ENCODE data around the gene FXYD1. TPM values are rescaled to one million over a fixed set of nuclear protein-coding genes. Genes with fewer than 3 reads are reported as not detected.
"Not testable (repeated sequence)": the region's sequence is repeated elsewhere in the genome, so short reads cannot be mapped to it uniquely, and the experiment has no call there.

The FXYD1 gene
- polyA plus RNA-seq, 4 donors, result 20.6 to 33.0 (median 23.7) TPM

- DNase-seq (ENCODE audit: low read depth in 4 of 4, low spot score in 3 of 4), result peak in 1 of 4 donors; percentile 54
These were observed 2.6 kb downstream of the FXYD1 start for GRCh38 chr19:35140962-35141836.

- DNase-seq (ENCODE audit: low read depth in 4 of 4, low spot score in 3 of 4), result no peak
These were observed 3.4 kb downstream of the FXYD1 start for GRCh38 chr19:35141837-35142605.

- DNase-seq (ENCODE audit: low read depth in 4 of 4, low spot score in 3 of 4), result no peak
These were observed 4.1 kb downstream of the FXYD1 start for GRCh38 chr19:35142606-35143230.

- no peak for DNase-seq (ENCODE audit: low read depth in 4 of 4, low spot score in 3 of 4)
These were observed 4.6 kb downstream of the FXYD1 start, which contains the start of gene FXYD7 for GRCh38 chr19:35143231-35143715. Gene FXYD7 (plus strand): TSS chr19:35143255. CDS start chr19:35143334, 79 bp downstream.

- no peak for DNase-seq (ENCODE audit: low read depth in 4 of 4, low spot score in 3 of 4)
These were observed 5.2 kb downstream of the FXYD1 start for GRCh38 chr19:35143818-35144217.

GRCh38 chr19:35144259-35144599, 5.6 kb downstream of the FXYD1 start:
- no peak for DNase-seq (ENCODE audit: low read depth in 4 of 4, low spot score in 3 of 4)

- DNase-seq (ENCODE audit: low read depth in 4 of 4, low spot score in 3 of 4), result no peak
These were observed 6.2 kb downstream of the FXYD1 start for GRCh38 chr19:35144600-35145436.

- DNase-seq (ENCODE audit: low read depth in 4 of 4, low spot score in 3 of 4), result no peak
These were observed 8.3 kb downstream of the FXYD1 start for GRCh38 chr19:35146746-35147459.

- no peak for DNase-seq (ENCODE audit: low read depth in 4 of 4, low spot score in 3 of 4)
These were observed 10.8 kb downstream of the FXYD1 start for GRCh38 chr19:35149463-35149862.

- DNase-seq (ENCODE audit: low read depth in 4 of 4, low spot score in 3 of 4), result no peak
These were observed 11.8 kb downstream of the FXYD1 start for GRCh38 chr19:35150445-35150844.

- DNase-seq (ENCODE audit: low read depth in 4 of 4, low spot score in 3 of 4), result no peak
These were observed 12.8 kb downstream of the FXYD1 start for GRCh38 chr19:35151273-35152065.

- not testable (repeated sequence) for DNase-seq (ENCODE audit: low read depth in 4 of 4, low spot score in 3 of 4)
These were observed 14.5 kb downstream of the FXYD1 start for GRCh38 chr19:35153129-35153522.

GRCh38 chr19:35153701-35154524, 15.3 kb downstream of the FXYD1 start:
- no peak for DNase-seq (ENCODE audit: low read depth in 4 of 4, low spot score in 3 of 4)

GRCh38 chr19:35154525-35155406, 16.1 kb downstream of the FXYD1 start, which contains the start of gene FXYD5:
Gene FXYD5 (plus strand): TSS chr19:35154735. CDS start chr19:35155551, 816 bp downstream.
- DNase-seq (ENCODE audit: low read depth in 4 of 4, low spot score in 3 of 4), result no peak

- no peak for DNase-seq (ENCODE audit: low read depth in 4 of 4, low spot score in 3 of 4)
These were observed 16.8 kb downstream of the FXYD1 start for GRCh38 chr19:35155441-35155840.

- no peak for DNase-seq (ENCODE audit: low read depth in 4 of 4, low spot score in 3 of 4)
These were observed 17.5 kb downstream of the FXYD1 start for GRCh38 chr19:35155981-35156672.

Data from right renal pelvis (tissue), 4 donors.